ENCODE data around the gene ACP3.

DNA sequence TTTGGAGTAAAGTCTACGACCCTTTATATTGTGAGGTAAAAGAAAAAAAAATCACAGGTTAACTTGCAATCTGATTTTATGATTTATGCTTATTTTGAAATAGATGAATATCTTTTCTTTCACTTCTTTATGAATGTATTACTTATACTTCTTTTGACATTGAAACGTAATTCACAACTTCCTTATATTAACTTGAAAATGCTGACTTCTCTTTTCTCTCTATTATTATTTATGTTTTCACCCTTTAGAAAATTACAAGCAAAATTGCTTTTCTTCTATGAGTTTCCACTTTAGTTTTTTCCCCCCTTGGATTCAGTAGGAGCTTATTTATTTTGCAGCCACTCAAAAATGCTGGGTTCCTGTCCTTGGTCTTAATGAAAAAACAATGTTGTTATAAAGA lies 25.4 kb downstream of the ACP3 start:
- TF ChIP-seq CTCF (conservative IDR thresholded peaks at IDR 0.05 in 1 of 2, IDR thresholded peaks at IDR 0.05 in 1 of 2; ENCODE audit: low read depth in 1 of 2, low read length in 2 of 2) (no peak), EZH2 (IDR thresholded peaks at IDR 0.05; ENCODE audit: low read length, missing control alignments) (no peak)

Data from fibroblast of lung (primary cell).